Activated CD4-positive, alpha-beta T cell treated with anti-CD3 and anti-CD28 coated beads, Interleukin-2, amount 50 U/mL, for 1 hour (primary cell): ENCODE data around the gene AHCYL1.
A peak's percentile ranks its signal among the peaks of the same experiment; 100 is the strongest.

Experiments
- DNase-seq: peaks from one replicate; pipeline ENCODE4 v3.0.0-alpha.2; 2020

The AHCYL1 gene

DNA sequence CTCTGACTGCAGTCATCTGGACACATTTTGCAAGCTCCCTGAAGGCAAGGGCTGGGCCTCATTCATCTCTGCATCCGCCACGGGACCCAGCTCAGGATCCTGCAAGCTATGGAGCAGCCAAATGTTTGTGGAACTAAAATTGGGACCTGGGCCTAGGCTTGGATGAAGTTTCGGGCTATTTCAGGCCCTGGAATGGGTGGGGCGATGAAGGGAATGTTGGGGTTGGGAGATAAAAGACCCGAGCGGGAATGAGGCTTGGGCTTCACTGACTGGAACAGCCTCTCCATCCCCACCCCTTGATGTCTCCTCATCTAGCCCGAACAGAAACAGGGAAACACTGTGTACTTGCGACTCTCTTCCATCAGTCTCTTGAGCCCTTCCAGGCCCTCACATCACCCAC, 7.3 kb upstream of the AHCYL1 start:
- no peak for DNase-seq

DNA sequence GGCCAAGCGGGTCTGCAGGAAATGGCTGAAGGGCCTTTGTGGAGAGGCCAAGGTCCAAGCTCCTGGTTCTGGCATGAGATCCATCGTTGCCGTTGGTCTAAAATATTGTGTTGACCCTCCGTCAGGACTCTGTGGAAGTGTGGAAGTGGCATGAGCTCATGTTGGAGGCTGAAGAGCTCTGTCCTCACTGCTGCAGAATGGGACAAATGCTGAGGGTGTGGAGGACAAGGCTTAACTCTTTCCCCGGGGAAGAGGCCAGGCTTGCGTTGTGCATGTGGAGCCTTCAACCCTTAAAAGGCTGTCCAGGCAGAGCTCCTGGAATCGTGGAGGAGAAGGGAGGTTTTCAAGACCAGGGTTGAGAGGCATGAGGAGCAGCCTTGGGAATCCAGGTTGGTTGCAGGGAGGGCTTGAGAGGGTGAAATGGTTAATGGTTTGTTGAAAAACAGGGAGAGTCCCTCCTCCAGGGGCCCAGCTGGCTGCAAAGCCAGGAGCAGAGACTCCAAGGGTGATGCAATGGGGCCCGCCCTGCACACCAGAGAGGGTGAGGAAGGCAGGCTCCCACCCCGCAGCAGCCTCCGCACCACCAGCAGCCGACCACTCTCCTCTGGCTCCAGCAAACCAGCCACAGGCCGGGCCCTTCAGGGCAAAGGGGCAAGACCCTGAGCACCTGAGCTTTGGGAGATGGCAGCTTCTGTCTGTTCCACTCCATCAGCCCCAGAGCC, 6.7 kb upstream of the AHCYL1 start:
- DNase-seq = no peak

DNA sequence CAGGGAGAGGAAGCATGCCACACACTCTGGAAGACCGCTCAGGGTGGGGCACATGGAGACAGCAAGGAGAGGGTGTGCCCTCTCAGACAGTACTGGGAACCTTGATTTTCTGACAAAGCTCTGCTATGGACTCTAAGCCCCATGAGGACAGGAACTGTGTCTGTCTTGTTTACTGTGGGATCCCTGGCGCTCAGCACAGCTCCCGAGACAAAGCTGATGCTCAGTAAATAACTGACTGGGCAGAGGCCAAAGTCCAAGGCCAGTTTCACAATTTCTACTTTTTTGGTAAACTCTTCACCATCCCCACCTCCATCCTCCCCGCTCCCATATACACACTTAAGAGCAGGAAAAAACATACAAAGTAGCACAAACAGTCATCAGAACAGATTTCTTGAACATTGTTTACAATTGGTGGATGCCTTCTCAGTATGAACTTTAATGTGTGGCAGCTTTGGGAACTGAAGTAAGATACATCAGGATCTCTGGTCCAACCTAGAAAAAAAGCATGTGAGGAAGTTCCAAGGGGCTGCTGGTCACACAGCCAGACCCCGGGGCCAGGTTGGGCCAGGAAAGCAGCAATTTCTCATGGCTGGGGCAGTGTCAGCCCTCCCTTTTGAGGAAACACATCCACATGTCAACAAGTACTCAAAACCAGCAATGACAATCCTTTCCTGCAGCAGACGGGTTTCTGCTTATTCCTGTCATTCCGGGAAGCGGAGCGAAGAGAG, 5.6 kb upstream of the AHCYL1 start:
- no peak for DNase-seq

DNA sequence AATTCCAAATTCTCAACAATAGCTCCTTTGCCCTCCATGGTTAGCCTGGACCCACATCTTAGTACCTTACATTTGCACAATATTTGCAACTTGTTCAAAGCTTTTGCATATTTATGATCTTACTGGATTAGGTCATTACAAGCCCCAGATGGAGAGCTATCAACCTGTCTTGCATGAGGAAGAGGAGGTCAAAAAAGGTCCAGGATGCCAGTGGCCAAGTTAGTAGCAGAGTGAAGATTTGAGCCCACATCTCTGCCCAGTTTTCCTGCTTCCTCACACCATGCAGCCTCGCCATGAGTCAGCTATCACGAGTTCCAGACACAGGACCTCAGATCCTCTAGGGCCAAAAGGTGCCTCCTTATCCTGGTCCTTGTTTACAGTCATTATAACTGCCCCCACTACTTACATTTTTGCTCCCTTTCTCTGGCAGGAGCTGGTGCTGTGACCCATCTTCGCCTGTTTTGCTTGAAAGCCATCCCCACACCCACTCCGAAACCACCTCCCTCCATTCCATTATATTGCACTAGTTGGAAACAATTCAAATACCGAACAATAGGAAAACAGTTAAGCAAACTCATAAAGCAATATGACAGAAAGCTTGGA, 5.0 kb upstream of the AHCYL1 start:
- no peak for DNase-seq

DNA sequence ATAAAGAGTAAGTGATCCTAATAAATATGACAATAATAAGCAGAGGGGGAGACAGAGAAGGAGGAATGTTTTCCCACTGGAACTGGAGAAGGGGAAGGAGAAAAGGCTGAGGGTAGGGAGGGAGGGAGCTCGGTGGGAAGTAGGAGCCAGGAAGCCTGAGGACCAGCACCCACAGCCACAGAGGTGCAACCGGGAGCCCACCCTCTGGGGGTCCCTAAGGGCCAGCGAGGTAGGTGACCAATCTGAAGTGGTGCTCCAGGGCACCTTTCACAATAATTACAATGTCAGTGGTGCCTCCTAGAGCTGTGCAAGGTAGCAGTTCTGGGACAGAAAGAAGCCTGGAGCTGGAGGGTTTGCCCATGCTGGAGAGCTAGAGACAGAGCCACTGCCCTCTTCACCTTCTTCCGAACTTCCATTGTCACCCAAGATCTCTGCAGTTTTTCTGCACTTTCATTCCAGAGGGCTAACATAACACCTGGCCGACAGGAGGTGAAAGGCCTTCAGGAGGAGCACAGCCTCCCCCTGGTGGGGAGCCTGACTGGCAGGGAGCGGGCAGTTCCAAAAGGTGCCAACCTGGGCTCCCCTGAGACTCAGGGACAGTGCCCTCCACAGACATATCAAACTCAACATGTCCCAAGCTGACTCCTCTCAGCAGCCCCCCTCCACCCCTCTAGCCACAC, 4.1 kb upstream of the AHCYL1 start:
- DNase-seq = peak; percentile 19

DNA sequence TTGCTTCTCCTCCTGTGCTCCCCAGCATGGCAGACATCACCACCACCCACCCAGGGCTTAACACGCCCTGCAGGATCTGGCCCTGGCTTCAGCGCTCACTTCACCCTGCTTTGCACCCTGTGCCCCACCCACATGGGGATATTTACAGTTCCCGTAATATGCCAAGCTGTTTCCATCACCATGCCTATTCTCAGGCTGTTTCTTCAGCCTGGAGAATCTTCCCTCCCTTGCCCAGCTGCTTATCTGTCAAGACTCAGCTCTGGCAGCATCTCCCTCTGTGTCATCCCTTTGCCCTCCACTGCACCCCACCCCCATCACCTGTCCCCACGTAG, 3.6 kb upstream of the AHCYL1 start:
- no peak for DNase-seq

DNA sequence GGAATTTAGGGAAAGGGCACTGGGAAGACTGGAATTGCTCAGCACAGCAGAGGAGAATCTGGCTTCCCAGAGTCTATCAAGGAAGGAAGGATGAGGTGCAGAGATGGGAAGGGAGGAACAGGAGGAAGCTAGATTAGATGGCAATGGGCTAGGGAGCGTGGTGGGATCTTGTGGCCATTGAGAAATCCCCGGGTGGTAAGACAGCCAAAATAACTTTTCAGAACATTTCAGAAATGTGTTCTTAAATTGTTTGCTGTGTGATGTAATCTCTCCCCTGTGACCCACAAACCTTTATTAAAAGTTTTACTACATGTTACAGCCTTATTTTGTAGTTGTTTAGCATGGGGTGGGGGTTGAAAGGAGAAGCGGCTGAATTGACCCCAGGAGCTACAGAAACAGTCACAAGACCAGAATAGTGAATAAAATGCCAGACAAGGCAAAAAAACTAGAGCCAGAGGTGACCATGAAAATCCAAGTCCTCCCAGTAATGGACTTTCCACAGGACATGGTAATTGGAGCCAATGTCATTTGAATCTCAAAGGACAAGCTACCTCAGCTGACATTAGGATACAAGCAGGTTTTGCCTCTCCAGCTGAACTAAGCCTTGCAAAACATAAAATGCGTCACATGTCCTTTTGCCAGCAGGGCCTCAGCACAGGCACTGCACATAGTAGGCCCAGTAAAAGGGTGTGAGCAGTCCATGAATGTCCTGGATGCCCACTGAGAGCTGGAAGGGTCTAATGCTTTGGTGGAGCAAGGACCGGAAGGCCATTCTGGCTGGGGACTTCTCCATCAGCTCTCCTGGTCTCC, 980 bp upstream of the AHCYL1 start:
- DNase-seq = no peak

DNA sequence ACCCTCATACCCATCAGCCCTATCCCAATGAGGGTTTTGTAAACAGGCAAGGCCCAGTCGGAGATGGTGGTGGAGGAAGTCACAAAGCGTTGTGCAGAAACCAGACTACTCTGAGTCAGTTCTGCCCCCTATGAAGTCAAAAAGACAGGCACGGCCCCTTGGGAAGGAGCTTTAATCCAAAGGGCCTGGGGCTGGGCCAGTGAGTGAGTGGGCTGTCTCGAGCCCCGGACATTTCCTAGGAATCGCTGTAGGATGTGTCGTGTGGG, 442 bp upstream of the AHCYL1 start:
- DNase-seq = no peak

DNA sequence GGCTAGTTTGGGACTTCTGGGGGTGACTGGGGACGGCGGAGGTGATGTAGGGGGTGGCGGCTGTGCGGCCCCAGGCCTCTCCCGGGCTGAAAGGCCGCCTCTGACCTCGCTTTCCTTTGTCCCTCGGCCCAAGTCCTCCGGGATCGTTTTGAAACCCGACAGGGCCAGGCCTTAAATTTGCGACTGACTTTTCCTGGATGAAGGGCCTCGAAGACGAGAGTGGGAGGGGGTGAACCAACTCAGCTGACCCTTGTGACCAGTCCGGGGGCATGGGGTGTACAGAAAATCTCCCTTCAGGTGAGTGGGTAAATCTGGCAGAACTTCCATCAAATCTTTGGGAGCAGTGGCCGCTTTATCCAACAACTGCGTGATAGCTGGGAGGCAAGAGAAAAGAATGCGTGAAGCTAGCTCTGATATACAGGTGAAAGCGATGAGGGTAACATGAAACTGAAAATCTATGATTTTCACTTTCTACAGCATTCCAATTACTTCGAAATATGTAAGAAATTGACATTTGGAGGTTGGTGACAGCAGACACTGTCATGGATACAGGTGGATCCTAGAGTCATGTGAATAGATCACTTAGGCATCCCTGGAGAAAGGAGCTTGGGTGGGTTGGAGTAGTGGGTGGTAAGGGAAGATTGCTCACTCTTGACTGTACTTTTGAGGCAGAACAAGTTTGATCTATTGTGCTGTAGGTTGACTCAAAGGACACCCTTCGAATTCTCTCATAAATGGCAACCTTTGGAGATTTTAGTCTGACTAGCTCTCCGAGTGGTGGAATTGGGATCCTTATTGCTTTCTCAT, 885 bp downstream of the AHCYL1 start:
- no peak for DNase-seq

DNA sequence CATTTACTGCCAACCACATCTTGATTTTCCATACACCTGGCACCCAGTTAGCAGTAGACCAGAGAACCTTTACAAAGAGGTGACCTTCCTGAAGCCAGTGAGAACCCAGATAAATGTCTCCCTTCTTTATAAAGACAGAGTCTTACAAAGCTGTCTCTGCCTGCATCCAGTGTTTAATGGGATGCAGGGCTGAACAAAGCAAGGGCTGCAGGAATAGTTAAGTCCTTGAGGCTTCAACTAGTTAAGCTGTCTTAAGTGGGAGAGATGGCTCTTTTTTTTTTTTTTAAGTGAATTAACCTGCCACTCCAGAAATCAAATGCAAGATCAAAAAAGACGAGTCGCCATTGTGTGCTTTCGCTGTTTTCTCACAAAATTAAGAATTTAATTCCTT, 1.5 kb downstream of the AHCYL1 start:
- no peak for DNase-seq

DNA sequence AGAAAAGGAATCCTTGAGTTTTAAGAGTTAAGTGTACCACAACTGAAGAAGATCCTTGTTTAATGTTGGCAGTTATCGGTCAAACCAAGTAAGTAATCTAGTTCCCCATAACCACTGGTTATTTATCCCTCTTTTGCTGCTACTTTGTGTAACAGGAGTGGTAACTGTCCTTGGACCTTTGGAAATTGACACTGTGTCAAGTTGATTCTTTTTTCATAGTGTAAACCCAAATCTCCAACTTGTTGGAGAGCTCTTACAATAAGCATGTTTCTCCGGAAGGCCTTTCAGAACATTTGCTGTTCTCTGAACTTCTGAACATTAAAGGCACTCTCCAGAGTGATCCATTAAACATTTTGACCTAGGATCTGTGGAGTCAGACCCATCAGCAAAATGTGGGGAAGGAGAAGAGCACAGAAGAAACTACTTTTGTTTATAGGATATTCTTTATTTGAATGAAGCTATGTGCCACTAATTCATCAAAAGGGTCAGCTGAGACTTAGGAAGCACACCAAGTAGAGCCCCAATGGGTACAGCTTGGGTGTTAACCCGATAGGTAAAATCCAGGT, 3.9 kb downstream of the AHCYL1 start:
- DNase-seq = no peak

DNA sequence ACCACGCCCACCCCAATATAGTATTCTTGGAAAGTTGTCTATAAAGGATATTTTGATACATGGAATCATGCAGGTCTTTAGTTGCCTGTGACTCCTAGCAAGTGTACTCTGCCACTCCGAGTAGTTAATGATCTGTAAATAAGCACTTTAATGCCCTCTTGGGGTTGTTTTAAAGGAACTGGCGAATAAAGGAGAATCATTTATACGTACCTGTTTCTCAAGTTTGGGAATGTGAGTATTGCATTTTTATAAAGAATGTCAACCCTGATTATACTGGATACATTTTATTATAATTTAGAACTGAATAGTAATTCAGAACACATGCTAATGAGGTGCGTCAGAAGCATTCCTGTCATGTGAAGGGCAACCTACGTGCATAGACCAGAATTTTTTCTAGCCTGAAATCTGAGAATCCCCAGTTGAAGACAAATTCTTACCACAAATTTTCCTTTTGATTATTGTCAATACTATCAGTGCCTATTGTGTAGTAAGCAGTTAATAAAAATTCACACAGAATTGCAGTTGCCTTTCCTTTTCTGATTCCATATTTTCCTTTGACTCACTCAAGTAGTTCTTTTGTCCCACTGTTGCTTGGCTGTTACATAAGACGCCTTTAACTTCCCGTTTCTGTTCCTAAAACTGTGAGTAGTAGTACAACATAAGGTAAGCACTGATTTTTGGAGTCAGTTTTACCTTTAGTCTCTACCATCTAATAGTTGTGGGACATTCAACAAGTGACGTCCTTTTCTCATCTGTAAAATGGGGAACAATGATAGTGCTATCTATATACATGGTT, 5.1 kb downstream of the AHCYL1 start:
- no peak for DNase-seq

DNA sequence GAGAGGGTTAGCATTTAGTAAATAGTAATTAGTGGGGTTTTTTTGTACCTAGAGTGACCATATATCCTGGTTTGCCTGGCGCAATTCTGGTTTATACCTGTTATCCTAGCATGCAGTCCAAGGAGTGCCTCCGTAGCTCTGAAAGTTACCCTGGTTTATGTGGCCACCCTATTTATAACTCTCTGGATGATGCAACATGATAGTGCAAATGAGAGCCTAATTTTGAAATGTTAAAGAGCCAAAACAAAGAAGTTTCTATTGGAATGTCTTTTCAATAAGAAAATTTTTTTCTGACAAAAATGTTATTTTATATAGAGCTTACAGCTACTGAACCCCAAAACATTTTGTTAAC, 5.7 kb downstream of the AHCYL1 start:
- DNase-seq = no peak

DNA sequence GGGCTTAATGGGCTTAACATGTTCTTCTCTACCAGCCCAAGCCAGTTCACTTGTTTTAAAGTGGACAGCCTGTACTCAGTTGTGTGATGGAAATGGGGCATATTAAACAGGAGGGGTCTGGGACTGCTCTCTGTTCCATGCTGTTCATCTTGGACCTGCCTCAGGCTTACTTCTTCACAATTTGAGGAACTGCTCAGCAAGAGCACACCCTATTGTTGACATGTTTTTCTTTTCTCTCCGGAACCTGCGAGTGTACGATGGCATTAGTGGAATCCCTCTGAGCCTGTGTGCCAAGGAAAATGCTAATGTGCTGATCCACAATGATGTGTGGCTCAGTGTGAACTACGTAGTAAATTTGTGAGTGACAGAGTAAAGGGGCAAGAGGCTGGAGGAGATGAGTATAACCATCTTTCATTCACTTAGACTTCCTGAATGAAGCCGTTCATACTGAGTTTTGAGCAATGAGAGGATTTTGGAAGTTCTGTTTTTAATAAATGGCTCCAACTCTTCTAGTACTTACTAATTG, 6.9 kb downstream of the AHCYL1 start:
- no peak for DNase-seq

DNA sequence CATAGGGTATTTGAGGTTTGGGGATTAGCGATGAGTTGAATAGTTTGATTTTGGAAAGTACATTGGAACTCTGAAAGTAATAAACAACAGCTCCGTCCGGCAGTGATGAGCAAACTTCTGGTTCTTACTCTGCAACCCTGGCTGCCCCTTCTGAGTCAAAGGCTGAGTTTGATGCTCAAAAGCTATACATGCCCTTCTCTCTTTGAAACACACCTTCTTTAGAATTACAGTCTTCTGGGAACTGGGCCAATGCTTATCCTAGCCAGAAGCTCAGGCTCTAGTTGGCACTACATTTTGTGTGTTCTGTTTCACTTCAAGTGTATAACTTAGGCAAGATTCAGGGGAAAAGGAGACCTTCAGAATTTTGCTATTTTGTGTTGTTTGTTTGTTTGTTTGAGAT, 9.3 kb downstream of the AHCYL1 start:
- DNase-seq = no peak

DNA sequence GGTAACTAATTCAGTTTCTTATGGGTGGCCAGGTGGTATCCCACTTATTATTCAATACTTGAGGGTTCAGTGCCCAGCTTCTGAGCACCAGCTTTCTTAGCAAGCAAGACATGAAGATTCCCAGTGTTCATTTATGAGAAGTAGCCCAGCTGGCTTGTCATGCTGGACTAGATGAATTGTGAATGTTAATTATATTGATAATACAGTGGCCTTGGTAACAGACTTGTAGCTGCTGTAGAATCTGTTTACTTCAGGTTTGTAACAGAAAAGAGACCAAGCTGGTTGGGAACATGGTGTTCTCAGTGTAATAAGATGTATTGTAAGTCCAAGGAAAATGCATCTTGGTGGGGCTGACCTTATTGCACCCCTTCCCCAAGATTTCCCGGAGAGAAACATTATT, 10.1 kb downstream of the AHCYL1 start:
- DNase-seq = no peak

DNA sequence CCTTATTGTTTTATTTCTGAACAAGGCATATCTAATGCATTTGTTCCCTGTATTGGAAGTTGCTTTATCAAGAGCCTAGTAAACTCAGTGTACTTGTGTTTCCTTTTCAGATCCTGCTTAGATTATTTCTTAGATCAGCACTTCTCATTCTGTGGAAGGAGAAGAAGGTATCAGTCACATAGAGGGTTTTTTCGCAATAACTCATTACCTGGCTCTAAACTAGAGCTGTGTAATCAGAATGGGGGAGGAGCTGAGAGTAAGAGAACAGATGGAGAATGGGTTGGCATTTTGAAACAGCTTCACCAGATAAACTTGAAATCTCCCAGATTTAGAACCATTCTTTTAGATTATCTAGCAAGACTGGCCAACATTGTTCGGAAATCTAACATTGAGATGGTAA, 11.0 kb downstream of the AHCYL1 start:
- DNase-seq = no peak

DNA sequence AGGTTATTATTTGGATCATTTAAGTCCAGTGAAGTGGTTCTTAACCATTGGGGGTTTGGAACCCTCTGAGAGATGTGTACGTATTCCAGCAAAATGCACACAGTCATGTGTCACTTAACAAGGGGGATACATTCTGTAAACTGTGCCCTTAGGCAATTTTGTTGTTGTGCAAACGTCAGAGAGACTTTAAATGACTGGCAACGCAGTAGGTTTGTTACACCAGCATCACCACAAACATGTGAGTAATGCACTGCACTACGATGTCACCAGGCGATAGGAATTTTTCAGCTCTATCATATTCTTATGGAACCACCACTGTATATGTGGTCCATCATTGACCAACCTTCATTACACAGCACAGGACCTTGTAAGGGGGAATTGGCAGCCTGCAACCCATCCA, 11.9 kb downstream of the AHCYL1 start:
- DNase-seq = no peak

DNA sequence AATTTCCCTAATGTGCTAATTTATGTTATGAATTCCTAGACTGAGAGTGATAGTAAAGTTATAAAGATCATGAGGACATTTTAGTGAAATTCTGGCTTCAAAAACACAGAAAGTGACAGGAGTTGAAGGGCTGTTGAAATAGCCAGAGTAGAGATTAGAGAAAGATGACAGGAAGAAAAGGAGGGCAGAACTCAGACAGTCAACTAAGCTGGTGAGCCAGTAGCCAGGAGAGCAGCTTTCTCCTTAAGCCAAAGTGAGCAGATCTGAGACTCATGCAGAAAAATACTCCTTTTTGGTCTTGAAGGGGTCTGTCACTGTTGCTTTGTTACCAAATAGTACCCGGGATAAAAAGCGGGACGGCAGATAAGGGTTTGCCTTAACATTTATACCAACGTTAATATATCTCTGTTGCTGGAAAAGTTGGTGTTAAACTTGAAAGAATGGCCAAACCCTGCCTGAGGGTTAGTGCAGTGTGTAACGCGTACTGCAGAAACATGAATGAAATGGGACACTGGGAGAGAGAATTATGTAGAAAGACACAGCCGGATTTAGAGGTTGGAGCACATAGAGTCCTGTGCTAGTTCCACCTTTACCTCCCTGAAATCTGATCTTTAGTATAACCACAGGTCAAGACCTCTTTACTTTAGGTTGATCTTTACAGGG, 12.8 kb downstream of the AHCYL1 start:
- no peak for DNase-seq

DNA sequence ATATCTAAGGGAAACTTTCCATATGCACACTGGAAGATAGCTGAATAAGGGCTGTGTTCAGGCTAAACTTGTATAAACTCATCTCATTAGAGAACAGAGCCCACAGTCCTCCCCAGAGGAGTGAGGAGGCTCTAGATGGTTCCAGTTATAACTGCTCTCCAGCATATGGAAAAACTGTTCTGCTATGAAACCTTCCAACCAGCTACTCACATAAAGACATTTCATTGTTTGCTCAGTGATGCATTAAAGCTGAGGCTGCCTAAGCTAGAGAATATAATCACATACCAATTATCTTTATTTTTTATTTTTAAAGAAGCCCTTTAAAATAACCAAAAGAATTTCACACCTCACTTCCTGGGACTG, 13.3 kb downstream of the AHCYL1 start:
- DNase-seq = no peak

DNA sequence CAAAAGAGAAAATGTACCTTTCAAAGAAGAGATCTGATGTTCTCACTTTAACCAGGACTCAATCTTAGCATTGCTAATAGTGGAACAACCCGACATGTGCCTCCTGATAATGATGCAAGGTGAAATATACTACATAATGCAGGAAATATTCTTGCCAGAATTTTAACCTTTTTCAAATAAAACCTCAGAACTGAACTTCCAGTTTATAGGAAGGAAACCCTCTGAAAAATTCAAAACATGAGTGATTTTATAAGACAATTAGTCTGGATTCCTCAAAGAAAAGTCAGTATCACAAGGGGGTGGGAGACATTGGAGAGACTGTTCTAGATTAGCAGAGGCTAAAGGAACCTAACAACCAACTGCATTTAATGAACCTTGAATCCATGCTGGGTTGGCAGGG, 18.1 kb downstream of the AHCYL1 start:
- DNase-seq = no peak
